ENCODE results near the gene KLHL28. TPM values are rescaled to one million over a fixed set of nuclear protein-coding genes. Genes with fewer than 3 reads are reported as not detected.

KLHL28 gene
- total RNA-seq, 1 donor from 2014 or later, result 13.0 TPM

Other genes with a start within 250 kb of the KLHL28 start
- gene TOGARAM1, start 243 bp upstream of the KLHL28 start, total RNA-seq, result 21.9 TPM
- gene PRPF39, start 122.2 kb upstream of the KLHL28 start, total RNA-seq, result 14.4 TPM
- 121 TPM for gene FKBP3, start 172.5 kb upstream of the KLHL28 start, total RNA-seq
- 2.6 TPM for gene FANCM, start 174.0 kb upstream of the KLHL28 start, total RNA-seq

Measured in left ventricle myocardium superior (tissue), 1 donor.